Brain microvascular endothelial cell (primary cell): ENCODE data around the gene SHROOM3.

Source experiments
- DNase-seq: peaks from one replicate; pipeline ENCODE4 v3.0.0-alpha.2; 2020
- H3K27ac ChIP-seq: fragments of 250-450 bp; sonication (Bioruptor Pico); 2 replicates; pipeline ENCODE4 v1.5.1; 2020; ENCODE audit warnings: mild to moderate bottlenecking, moderate library complexity
- H3K27me3 ChIP-seq: fragments of 250-450 bp; sonication (Bioruptor Pico); replicated peaks from 2 replicates; pipeline ENCODE4 v1.5.1; 2020; ENCODE audit warnings: mild to moderate bottlenecking
- H3K36me3 ChIP-seq: fragments of 250-450 bp; sonication (Bioruptor Pico); replicated peaks from 2 replicates; pipeline ENCODE4 v1.5.1; 2020; ENCODE audit warnings: mild to moderate bottlenecking
- H3K4me3 ChIP-seq: 2 replicates; pipeline ENCODE4 v1.5.1; 2011; ENCODE audit warnings: low read depth, mild to moderate bottlenecking, control low read depth, low read length, moderate library complexity
- in situ Hi-C: cut with HindIII; loops from 2 replicates; pipeline ENCODE4 v1.10.0; 2017; ENCODE audit warnings: low sequenced_read_pairs, low pct_ligation_motif_present
- TF ChIP-seq, protein P1 (sequence below): IDR thresholded peaks from 2 replicates; pipeline ENCODE4 v1.5.1; 2011; ENCODE audit warnings: low read depth, mild to moderate bottlenecking, moderate library complexity, low read length, control low read depth, inconsistent platforms; ENCODE audit errors: missing control alignments

The SHROOM3 gene

DNA sequence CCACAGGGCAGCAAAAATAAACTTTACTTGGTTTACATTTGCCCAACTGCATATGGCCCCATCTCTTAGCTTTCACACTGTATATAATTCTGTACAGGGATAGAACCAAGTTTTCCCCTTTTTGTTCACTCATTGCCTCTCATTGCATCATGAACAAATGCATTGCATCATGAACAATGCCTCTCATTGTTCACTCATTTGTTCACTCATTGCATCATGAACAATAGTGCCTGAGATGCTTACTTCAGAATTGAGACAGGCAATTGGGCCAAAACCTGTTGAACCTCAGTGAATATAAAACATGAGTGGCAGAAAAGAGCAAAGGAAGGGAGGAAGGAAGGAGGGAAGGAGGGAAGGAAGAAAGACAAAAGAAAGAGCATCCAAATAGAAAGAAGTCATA, 364.7 kb downstream of the SHROOM3 start:
- Histone ChIP-seq H3K27me3 (no peaks in the 10 kb centered on the region), H3K27ac (no peak overlapping the region), H3K4me3 (no peak overlapping the region), H3K36me3 (no peaks in the 10 kb centered on the region)
- DNase-seq: no peak
- in situ Hi-C loops: no loop called here
- TF ChIP-seq, protein P1, sequence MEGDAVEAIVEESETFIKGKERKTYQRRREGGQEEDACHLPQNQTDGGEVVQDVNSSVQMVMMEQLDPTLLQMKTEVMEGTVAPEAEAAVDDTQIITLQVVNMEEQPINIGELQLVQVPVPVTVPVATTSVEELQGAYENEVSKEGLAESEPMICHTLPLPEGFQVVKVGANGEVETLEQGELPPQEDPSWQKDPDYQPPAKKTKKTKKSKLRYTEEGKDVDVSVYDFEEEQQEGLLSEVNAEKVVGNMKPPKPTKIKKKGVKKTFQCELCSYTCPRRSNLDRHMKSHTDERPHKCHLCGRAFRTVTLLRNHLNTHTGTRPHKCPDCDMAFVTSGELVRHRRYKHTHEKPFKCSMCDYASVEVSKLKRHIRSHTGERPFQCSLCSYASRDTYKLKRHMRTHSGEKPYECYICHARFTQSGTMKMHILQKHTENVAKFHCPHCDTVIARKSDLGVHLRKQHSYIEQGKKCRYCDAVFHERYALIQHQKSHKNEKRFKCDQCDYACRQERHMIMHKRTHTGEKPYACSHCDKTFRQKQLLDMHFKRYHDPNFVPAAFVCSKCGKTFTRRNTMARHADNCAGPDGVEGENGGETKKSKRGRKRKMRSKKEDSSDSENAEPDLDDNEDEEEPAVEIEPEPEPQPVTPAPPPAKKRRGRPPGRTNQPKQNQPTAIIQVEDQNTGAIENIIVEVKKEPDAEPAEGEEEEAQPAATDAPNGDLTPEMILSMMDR: no peak

DNA sequence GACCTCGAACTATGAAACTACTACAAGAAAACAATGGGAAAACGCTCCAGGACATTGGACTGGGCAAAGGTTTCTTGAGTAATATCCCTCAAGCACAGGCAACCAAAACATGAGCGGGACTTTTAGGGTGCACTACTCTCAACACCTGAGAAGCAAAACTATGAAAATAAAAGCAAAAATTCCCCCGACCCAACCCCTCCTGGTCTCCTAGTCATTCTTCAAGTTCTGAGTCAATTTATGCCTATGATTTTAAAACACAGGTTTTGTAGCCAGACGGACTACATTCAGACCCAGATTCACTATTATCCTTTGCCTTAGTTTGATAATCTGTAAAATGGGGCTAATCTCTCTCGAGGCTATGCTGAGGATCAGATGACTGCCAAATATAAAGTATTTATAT, 365.9 kb downstream of the SHROOM3 start:
- TF ChIP-seq, protein P1: no peak
- no peak overlapping the region for H3K4me3 ChIP-seq
- in situ Hi-C loops: no loop called here
- H3K27ac ChIP-seq: no peak overlapping the region
- no peaks in the 10 kb centered on the region for H3K27me3 ChIP-seq
- no peaks in the 10 kb centered on the region for H3K36me3 ChIP-seq
- no peak for DNase-seq

DNA sequence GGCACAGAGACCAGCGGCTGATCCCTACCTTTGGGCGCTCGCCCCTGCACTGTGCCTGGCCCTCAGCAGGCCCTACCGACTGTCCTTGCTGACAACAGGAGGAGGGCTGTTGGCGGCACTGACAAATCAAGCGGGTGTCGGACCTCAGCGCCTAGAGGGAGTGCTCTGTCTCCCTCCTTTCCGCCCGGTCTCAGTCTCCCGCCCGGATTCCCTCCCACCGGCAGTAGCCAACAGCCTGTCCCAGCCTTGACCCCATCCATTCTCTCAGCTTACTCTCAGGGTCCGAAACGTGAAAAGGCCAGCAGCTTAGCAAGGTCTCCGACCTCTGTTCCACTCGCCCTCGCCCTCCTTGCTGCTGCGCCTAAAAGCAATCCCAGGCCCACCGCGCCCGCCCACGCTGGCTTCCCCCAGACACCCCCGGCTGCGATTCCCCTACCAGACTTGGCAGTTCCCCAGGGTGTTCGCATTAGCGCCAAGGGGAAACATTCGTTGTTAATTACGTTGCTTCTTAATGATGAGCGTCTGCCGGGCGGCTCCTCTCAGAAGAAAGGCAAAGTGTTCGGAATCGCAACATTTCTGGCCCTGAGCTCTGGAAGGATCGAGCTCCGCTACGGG, 366.7 kb downstream of the SHROOM3 start:
- H3K27ac ChIP-seq: peak overlapping the region; percentile 75
- in situ Hi-C loops: no loop called here
- peak; percentile 22 for DNase-seq
- H3K4me3 ChIP-seq: peak overlapping the region; percentile 24
- no peaks in the 10 kb centered on the region for H3K27me3 ChIP-seq
- TF ChIP-seq, protein P1: no peak
- no peaks in the 10 kb centered on the region for H3K36me3 ChIP-seq

DNA sequence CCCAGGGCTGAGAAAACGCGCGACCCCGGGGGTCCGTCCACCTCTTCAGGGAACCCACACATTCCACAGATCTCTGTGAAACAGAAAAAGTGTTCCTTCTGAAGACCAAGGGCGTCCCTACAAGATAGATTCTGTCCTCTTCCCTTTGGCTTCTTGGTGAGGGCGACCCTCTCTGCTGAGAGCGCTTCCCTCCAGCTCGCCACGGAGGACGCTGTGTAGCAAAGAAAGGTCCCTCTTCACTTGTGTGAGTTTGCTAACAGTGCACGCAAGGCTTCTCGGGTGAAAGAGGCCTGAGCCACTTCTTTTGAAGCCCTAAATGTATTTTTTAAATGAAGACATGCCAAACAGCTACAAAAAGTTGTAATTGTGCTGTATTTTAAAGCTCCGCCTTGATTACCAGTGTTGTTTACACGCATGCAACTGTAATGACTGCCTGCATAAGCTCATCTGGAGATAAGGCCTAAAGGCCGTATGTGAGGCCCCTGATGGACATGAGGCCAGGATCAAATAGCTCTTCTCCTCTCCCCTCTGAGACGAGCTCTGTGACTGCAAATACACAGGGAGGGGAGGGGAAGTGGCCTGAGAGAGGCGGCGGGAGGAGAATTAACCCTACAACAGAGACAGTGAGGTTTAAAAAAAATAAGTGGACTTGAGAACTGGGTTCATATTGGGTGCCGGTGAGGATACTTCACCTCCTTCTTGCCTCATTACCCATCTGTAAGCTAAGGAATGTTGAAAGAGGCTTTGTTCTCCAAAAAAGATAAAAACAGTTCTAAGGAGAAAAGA, 367.4 kb downstream of the SHROOM3 start:
- peak; percentile 27 for DNase-seq
- H3K36me3 ChIP-seq: no peaks in the 10 kb centered on the region
- H3K27me3 ChIP-seq: no peaks in the 10 kb centered on the region
- TF ChIP-seq, protein P1: peak; percentile 36
- in situ Hi-C loops: no loop called here
- H3K27ac ChIP-seq: peak overlapping the region; percentile 75
- H3K4me3 ChIP-seq: no peak overlapping the region

DNA sequence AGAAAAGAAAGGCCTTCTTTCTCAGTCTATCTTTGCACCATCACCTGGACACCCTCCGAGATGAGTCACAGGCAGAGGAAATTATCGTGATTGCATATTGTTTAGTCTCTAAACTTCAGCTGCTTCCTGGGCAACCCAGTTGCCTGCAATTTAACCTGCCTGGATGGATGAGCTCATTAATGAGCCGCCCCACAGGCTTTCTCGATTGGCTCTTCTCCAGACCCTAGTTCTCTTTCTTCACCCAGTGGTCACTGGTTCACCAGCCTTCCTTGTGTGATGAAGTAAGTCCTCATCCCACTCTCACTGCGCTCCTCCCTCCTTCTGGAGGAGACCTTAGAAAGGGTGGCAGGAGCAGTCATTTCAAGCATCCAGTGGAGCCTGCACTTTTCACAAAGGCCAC, 368.5 kb downstream of the SHROOM3 start:
- Histone ChIP-seq H3K4me3 (no peak overlapping the region), H3K27ac (peak overlapping the region; percentile 76), H3K27me3 (no peaks in the 10 kb centered on the region), H3K36me3 (no peaks in the 10 kb centered on the region)
- peak; percentile 96 for DNase-seq
- TF ChIP-seq, protein P1: no peak
- in situ Hi-C loops: no loop called here
